Left ventricle myocardium inferior (tissue), 1 donor: Measurements from ENCODE around the gene JCAD. TPM values are rescaled to one million over a fixed set of nuclear protein-coding genes. Genes with fewer than 3 reads are reported as not detected.
"Not testable (repeated sequence)": the region's sequence is repeated elsewhere in the genome, so short reads cannot be mapped to it uniquely, and the experiment has no call there.

Experiments used
- DNase-seq: peaks from one replicate; pipeline ENCODE4 v3.0.0-alpha.2; 2020
- H3K27ac ChIP-seq: fragments of 200-600 bp; replicated peaks from 2 replicates; pipeline ENCODE4 v1.8.0; 2021
- H3K27me3 ChIP-seq: fragments of 200-600 bp; 2 replicates; pipeline ENCODE4 v1.8.0; 2021; ENCODE audit warnings: low read depth
- H3K36me3 ChIP-seq: fragments of 200-600 bp; 2 replicates; pipeline ENCODE4 v1.8.0; 2021
- H3K4me1 ChIP-seq: fragments of 200-600 bp; 2 replicates; pipeline ENCODE4 v1.8.0; 2021
- H3K4me3 ChIP-seq: fragments of 200-600 bp; 2 replicates; pipeline ENCODE4 v1.8.0; 2021; ENCODE audit warnings: mild to moderate bottlenecking, moderate library complexity
- H3K9me3 ChIP-seq: fragments of 200-600 bp; replicated peaks from 2 replicates; pipeline ENCODE4 v1.8.0; 2021
- CTCF ChIP-seq: fragments of 200-600 bp; IDR thresholded peaks from 2 replicates; pipeline ENCODE4 v1.8.0; 2021; ENCODE audit warnings: antibody characterized with exemption, mild to moderate bottlenecking, borderline replicate concordance
- intact Hi-C: fragments of 100-400 bp; cut with micrococcal nuclease; formaldehyde crosslinking; loops from one replicate; pipeline ENCODE4 v1.11.0; 2022
- total RNA-seq: library from RNA; stranded (reverse); fragmentation: NEBNext Ultra II Directional; extraction: Animal tissue kit (Norgen Biotek cat#: 25700); gene quantifications from one replicate; pipeline ENCODE4 v1.2.1, GENCODE V29; 2021
- donor health status: DM: no; HTN: yes; CAD: no; lungs with severe emphysema.

The JCAD gene
- total RNA-seq, 1 donor from 2014 or later: 23.5 TPM

DNA sequence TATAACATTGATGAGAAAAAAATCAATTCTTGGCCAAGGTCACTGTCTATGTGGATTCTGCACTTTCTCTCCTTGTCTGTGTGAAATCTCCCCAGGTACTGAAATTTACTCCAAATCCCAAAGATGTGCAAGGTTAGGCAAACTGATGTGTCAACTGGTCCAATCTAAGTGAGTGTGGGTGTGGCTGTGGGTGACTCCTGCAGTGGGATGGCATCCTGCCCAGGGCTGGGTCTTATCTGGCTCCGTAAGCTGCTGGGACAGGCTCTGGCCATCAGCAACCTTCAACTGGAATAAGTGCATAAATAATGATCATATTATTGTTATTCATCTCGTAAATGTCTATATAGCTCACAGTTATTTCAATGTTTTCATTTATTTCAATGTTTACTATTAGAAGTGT, 79.3 kb downstream of the JCAD start:
- intact Hi-C loops: no loop called here
- no peak for TF ChIP-seq CTCF
- Histone ChIP-seq H3K36me3 (no peaks in the 10 kb centered on the region), H3K27ac (no peak overlapping the region), H3K27me3 (no peaks in the 10 kb centered on the region), H3K4me1 (no peaks in the 10 kb centered on the region), H3K9me3 (peaks cover 14% of the 10 kb centered on the region), H3K4me3 (no peak overlapping the region)
- DNase-seq: peak; percentile 64

GRCh38 chr10:29979421-29979779, 80.0 kb downstream of the JCAD start:
- H3K9me3 ChIP-seq: peaks cover 21% of the 10 kb centered on the region
- intact Hi-C loops: not testable (repeated sequence)

GRCh38 chr10:29977171-29977570, 82.2 kb downstream of the JCAD start:
- Histone ChIP-seq H3K9me3 (peaks cover 10% of the 10 kb centered on the region), H3K4me1 (no peaks in the 10 kb centered on the region), H3K27ac (no peak overlapping the region), H3K36me3 (no peaks in the 10 kb centered on the region), H3K4me3 (no peak overlapping the region), H3K27me3 (no peaks in the 10 kb centered on the region)
- no peak for DNase-seq
- no peak for TF ChIP-seq CTCF
- intact Hi-C loops: no loop called here

More at GRCh38 chr10:29979421-29979779, 80.0 kb downstream of the JCAD start:
- H3K27me3 ChIP-seq, H3K27ac ChIP-seq, H3K4me3 ChIP-seq, DNase-seq, H3K4me1 ChIP-seq, H3K36me3 ChIP-seq: not testable (repeated sequence)

- Histone ChIP-seq H3K4me1 (no peaks in the 10 kb centered on the region), H3K9me3 (peaks cover 9% of the 10 kb centered on the region), H3K27ac (no peak overlapping the region), H3K36me3 (no peaks in the 10 kb centered on the region), H3K27me3 (no peaks in the 10 kb centered on the region), H3K4me3 (no peak overlapping the region)
- intact Hi-C loops: no loop called here
- no peak for DNase-seq
- no peak for TF ChIP-seq CTCF
Measured at GRCh38 chr10:29976134-29976533, 83.3 kb downstream of the JCAD start.

DNA sequence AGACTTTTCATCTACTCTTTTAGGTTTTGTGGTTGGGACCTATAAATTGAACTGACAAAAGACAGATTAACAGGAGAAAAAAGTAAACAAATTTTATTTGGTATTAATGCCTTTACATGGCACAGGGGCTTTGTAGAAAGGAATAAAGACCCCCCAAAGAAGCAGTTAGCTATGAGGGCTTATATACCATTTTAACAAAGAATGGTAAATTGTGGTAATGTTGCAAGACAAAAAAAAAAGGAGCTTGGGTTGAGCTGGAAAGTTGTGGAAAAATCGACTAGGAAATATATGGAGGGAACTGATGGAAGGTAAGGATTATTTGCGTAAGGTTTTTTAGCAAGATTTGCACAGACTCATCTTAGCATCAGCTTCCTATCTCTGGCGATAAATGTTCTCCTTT, 84.6 kb downstream of the JCAD start:
- H3K36me3 ChIP-seq: no peaks in the 10 kb centered on the region
- H3K9me3 ChIP-seq: peaks cover 9% of the 10 kb centered on the region
- no peak overlapping the region for H3K27ac ChIP-seq
- no peak for DNase-seq
- H3K4me1 ChIP-seq: peaks cover 5% of the 10 kb centered on the region
- H3K4me3 ChIP-seq: no peak overlapping the region
- TF ChIP-seq CTCF: no peak
- intact Hi-C loops: no loop called here
- H3K27me3 ChIP-seq: no peaks in the 10 kb centered on the region

GRCh38 chr10:29973921-29974320, 85.5 kb downstream of the JCAD start:
- no peaks in the 10 kb centered on the region for H3K27me3 ChIP-seq
- no peak overlapping the region for H3K27ac ChIP-seq
- peaks cover 5% of the 10 kb centered on the region for H3K4me1 ChIP-seq
- H3K36me3 ChIP-seq: no peaks in the 10 kb centered on the region
- intact Hi-C loops: no loop called here
- peaks cover 9% of the 10 kb centered on the region for H3K9me3 ChIP-seq
- no peak overlapping the region for H3K4me3 ChIP-seq
- no peak for TF ChIP-seq CTCF
- DNase-seq: no peak
